GM12878 (cell line): Measurements from ENCODE around the gene VMP1.

Experiments used
- CTCF ChIP-seq, 3 experiments: IDR thresholded peaks in 2 of 3; conservative IDR thresholded peaks in 1 of 3; 2 replicates each; pipeline ENCODE4 v1.5.1; 2011; ENCODE audit warnings: low read depth in 3 of 3, low read length in 3 of 3, mild to moderate bottlenecking in 3 of 3, control low read depth in 2 of 3, moderate library complexity in 2 of 3, inconsistent platforms in 1 of 3, mixed read lengths in 1 of 3; ENCODE audit not compliant: control insufficient read depth in 2 of 3, insufficient read depth in 1 of 3; ENCODE audit errors: extremely low read depth in 1 of 3
- POLR2AphosphoS5 ChIP-seq: IDR thresholded peaks from 2 replicates; pipeline ENCODE4 v1.6.1; 2011; ENCODE audit warnings: mild to moderate bottlenecking, low read length, inconsistent platforms

- TF ChIP-seq CTCF (IDR thresholded peaks at IDR 0.05 in 2 of 3, conservative IDR thresholded peaks at IDR 0.05 in 1 of 3; ENCODE audit: control insufficient read depth in 2 of 3, extremely low read depth in 1 of 3, insufficient read depth in 1 of 3, low read depth in 3 of 3, low read length in 3 of 3) (no peak), POLR2AphosphoS5 (no peak)
These were observed 38.6 kb upstream of the VMP1 start for GRCh38 chr17:59668816-59669215.
